Measurements from ENCODE around the gene TSHZ2. TPM values are rescaled to one million over a fixed set of nuclear protein-coding genes. Genes with fewer than 3 reads are reported as not detected.
"Not testable (repeated sequence)": the region's sequence is repeated elsewhere in the genome, so short reads cannot be mapped to it uniquely, and the experiment has no call there.

TSHZ2 gene
- polyA plus RNA-seq, 1 donor: 14.2 TPM

- no peak for DNase-seq
These were observed 111.3 kb downstream of the TSHZ2 start for GRCh38 chr20:53083411-53083810.

- no peak for DNase-seq
These were observed 112.3 kb downstream of the TSHZ2 start for GRCh38 chr20:53084408-53084997.

GRCh38 chr20:53085720-53086119, 113.6 kb downstream of the TSHZ2 start:
- DNase-seq: no peak

GRCh38 chr20:53087037-53087777, 115.0 kb downstream of the TSHZ2 start:
- DNase-seq: no peak

- no peak for DNase-seq
These were observed 116.6 kb downstream of the TSHZ2 start for GRCh38 chr20:53088786-53089185.

- DNase-seq: not testable (repeated sequence)
These were observed 117.7 kb downstream of the TSHZ2 start for GRCh38 chr20:53089851-53090250.

- DNase-seq: no peak
These were observed 119.6 kb downstream of the TSHZ2 start for GRCh38 chr20:53091789-53092188.

GRCh38 chr20:53092772-53093300, 120.7 kb downstream of the TSHZ2 start:
- DNase-seq: no peak

GRCh38 chr20:53097371-53097770, 125.2 kb downstream of the TSHZ2 start:
- no peak for DNase-seq

GRCh38 chr20:53097791-53098190, 125.6 kb downstream of the TSHZ2 start:
- no peak for DNase-seq

- no peak for DNase-seq
These were observed 126.5 kb downstream of the TSHZ2 start for GRCh38 chr20:53098621-53099020.

GRCh38 chr20:53099856-53100255, 127.7 kb downstream of the TSHZ2 start:
- no peak for DNase-seq

- no peak for DNase-seq
These were observed 128.3 kb downstream of the TSHZ2 start for GRCh38 chr20:53100476-53100911.

GRCh38 chr20:53101992-53102760, 130.0 kb downstream of the TSHZ2 start:
- DNase-seq: no peak

- DNase-seq: no peak
These were observed 131.0 kb downstream of the TSHZ2 start for GRCh38 chr20:53103124-53103523.

GRCh38 chr20:53104884-53105283, 132.7 kb downstream of the TSHZ2 start:
- no peak for DNase-seq

GRCh38 chr20:53116733-53117132, 144.6 kb downstream of the TSHZ2 start:
- DNase-seq: no peak

- DNase-seq: no peak
These were observed 150.7 kb downstream of the TSHZ2 start for GRCh38 chr20:53122853-53123252.

GRCh38 chr20:53124075-53124551, 152.0 kb downstream of the TSHZ2 start:
- no peak for DNase-seq

- no peak for DNase-seq
These were observed 152.6 kb downstream of the TSHZ2 start for GRCh38 chr20:53124803-53125202.

GRCh38 chr20:53126185-53126584, 154.0 kb downstream of the TSHZ2 start:
- DNase-seq: peak; percentile 56

- no peak for DNase-seq
These were observed 154.9 kb downstream of the TSHZ2 start for GRCh38 chr20:53127027-53127426.

GRCh38 chr20:53128004-53128403, 155.8 kb downstream of the TSHZ2 start:
- no peak for DNase-seq
